NCI-H524 (cell line): ENCODE data around the gene TRHDE.

ENCODE experiments used
- DNase-seq, 2 experiments: peaks; one replicate each; lab custom pipeline; 2025; lab: John Stamatoyannopoulos, UW

Gene TRHDE

GRCh38 chr12:72272091-72272661, at the start of gene TRHDE:
Gene TRHDE, plus strand, starts transcription at chr12:72272370. Its CDS starts 274 bp downstream, at chr12:72272644.
- peak; percentile 54 to 63 for DNase-seq

- DNase-seq, result no peak
These were observed 45.7 kb upstream of the TRHDE start for GRCh38 chr12:72226510-72226909.

- no peak for DNase-seq
These were observed 43.7 kb upstream of the TRHDE start for GRCh38 chr12:72228424-72228823.

GRCh38 chr12:72230589-72230988, 41.6 kb upstream of the TRHDE start:
- DNase-seq, result no peak

- peak; percentile 14 to 70 for DNase-seq
These were observed 37.3 kb upstream of the TRHDE start for GRCh38 chr12:72234886-72235285.

- DNase-seq, result no peak
These were observed 36.0 kb upstream of the TRHDE start for GRCh38 chr12:72236071-72236705.

GRCh38 chr12:72241552-72241951, 30.6 kb upstream of the TRHDE start:
- no peak for DNase-seq

- no peak for DNase-seq
These were observed 29.2 kb upstream of the TRHDE start for GRCh38 chr12:72242946-72243345.

GRCh38 chr12:72246370-72246769, 25.8 kb upstream of the TRHDE start:
- DNase-seq, result no peak

- DNase-seq, result no peak
These were observed 21.8 kb upstream of the TRHDE start for GRCh38 chr12:72250346-72250745.

- DNase-seq, result no peak
These were observed 15.4 kb upstream of the TRHDE start for GRCh38 chr12:72256725-72257124.

- DNase-seq, result peak; percentile 45 to 54
These were observed 10.3 kb upstream of the TRHDE start for GRCh38 chr12:72261885-72262284.

- peak in 1 of 2 experiments; percentile 50 for DNase-seq
These were observed 7.5 kb upstream of the TRHDE start for GRCh38 chr12:72264548-72265175.

GRCh38 chr12:72267974-72268373, 4.2 kb upstream of the TRHDE start:
- DNase-seq, result peak in 1 of 2 experiments; percentile 17

- DNase-seq, result no peak
These were observed 3.8 kb upstream of the TRHDE start for GRCh38 chr12:72268386-72268785.

- no peak for DNase-seq
These were observed 2.7 kb upstream of the TRHDE start for GRCh38 chr12:72269491-72269890.

GRCh38 chr12:72270246-72270645, 1.9 kb upstream of the TRHDE start:
- DNase-seq, result no peak

GRCh38 chr12:72270961-72271360, 1.2 kb upstream of the TRHDE start:
- DNase-seq, result no peak

GRCh38 chr12:72271451-72272090, 599 bp upstream of the TRHDE start:
- peak; percentile 62 to 80 for DNase-seq

GRCh38 chr12:72272731-72273498, 745 bp downstream of the TRHDE start:
- peak in 1 of 2 experiments; percentile 49 for DNase-seq

- peak in 1 of 2 experiments; percentile 48 for DNase-seq
These were observed 1.3 kb downstream of the TRHDE start for GRCh38 chr12:72273499-72273837.

- DNase-seq, result peak in 1 of 2 experiments; percentile 23
These were observed 1.7 kb downstream of the TRHDE start for GRCh38 chr12:72273851-72274351.
